Panc1 (cell line): ENCODE results near the gene TTLL12.

Experiments used
- POLR2AphosphoS5 ChIP-seq: IDR thresholded peaks from 2 replicates; pipeline ENCODE4 v1.6.1; 2012; ENCODE audit warnings: mild to moderate bottlenecking, low read depth, low read length, moderate library complexity
- TF ChIP-seq, protein P1 (sequence below): fragments of 450-650 bp; IDR thresholded peaks from 2 replicates; pipeline ENCODE4 v1.5.1; 2017; ENCODE audit warnings: mild to moderate bottlenecking
- TF ChIP-seq, protein P2 (sequence below), 2 experiments: IDR thresholded peaks; 2 replicates each; pipeline ENCODE4 v1.6.1; 2011 to 2012; ENCODE audit warnings: low read depth in 2 of 2, control low read depth in 1 of 2, low read length in 1 of 2, mild to moderate bottlenecking in 1 of 2, moderate library complexity in 1 of 2; ENCODE audit not compliant: insufficient read depth in 1 of 2

DNA sequence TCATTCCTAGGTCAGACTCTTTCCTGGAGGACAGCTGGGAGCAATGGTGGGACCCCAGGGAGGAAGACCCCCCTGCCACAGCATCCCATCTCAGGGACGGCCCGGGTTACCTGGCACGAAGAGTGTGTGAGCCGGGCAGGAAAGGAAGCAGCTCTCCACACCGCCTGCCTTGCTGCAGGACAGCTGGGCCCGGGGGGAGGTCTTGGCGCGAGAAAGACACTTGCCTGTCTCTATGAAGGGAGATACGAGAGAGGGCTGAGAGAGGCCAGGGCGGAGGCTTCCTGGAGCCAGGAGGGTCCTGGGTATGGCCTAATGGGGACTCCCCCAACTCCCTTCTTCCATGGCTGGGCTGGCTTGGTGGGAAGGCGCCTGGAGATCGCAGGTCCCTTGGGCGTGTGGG, 36.1 kb upstream of the TTLL12 start:
- TF ChIP-seq POLR2AphosphoS5, result no peak
- TF ChIP-seq, protein P1, sequence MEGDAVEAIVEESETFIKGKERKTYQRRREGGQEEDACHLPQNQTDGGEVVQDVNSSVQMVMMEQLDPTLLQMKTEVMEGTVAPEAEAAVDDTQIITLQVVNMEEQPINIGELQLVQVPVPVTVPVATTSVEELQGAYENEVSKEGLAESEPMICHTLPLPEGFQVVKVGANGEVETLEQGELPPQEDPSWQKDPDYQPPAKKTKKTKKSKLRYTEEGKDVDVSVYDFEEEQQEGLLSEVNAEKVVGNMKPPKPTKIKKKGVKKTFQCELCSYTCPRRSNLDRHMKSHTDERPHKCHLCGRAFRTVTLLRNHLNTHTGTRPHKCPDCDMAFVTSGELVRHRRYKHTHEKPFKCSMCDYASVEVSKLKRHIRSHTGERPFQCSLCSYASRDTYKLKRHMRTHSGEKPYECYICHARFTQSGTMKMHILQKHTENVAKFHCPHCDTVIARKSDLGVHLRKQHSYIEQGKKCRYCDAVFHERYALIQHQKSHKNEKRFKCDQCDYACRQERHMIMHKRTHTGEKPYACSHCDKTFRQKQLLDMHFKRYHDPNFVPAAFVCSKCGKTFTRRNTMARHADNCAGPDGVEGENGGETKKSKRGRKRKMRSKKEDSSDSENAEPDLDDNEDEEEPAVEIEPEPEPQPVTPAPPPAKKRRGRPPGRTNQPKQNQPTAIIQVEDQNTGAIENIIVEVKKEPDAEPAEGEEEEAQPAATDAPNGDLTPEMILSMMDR, result no peak
- TF ChIP-seq, protein P2, sequence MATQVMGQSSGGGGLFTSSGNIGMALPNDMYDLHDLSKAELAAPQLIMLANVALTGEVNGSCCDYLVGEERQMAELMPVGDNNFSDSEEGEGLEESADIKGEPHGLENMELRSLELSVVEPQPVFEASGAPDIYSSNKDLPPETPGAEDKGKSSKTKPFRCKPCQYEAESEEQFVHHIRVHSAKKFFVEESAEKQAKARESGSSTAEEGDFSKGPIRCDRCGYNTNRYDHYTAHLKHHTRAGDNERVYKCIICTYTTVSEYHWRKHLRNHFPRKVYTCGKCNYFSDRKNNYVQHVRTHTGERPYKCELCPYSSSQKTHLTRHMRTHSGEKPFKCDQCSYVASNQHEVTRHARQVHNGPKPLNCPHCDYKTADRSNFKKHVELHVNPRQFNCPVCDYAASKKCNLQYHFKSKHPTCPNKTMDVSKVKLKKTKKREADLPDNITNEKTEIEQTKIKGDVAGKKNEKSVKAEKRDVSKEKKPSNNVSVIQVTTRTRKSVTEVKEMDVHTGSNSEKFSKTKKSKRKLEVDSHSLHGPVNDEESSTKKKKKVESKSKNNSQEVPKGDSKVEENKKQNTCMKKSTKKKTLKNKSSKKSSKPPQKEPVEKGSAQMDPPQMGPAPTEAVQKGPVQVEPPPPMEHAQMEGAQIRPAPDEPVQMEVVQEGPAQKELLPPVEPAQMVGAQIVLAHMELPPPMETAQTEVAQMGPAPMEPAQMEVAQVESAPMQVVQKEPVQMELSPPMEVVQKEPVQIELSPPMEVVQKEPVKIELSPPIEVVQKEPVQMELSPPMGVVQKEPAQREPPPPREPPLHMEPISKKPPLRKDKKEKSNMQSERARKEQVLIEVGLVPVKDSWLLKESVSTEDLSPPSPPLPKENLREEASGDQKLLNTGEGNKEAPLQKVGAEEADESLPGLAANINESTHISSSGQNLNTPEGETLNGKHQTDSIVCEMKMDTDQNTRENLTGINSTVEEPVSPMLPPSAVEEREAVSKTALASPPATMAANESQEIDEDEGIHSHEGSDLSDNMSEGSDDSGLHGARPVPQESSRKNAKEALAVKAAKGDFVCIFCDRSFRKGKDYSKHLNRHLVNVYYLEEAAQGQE (IDR thresholded peaks at IDR 0.05; ENCODE audit: insufficient read depth in 1 of 2, low read depth in 2 of 2, low read length in 1 of 2), result no peak
